HAP-1 (cell line): ENCODE measurements around the gene ATP10A.

Experiments used
- DNase-seq, 2 experiments: peaks; one replicate each; pipeline ENCODE4 v3.0.0-alpha.2; 2016 to 2020; ENCODE audit warnings: low spot score in 2 of 2
- H3K27me3 ChIP-seq: fragments of 250-450 bp; sonication (Bioruptor Pico); 2 replicates; pipeline ENCODE4 v1.5.1; 2020; ENCODE audit warnings: low read depth, mild to moderate bottlenecking, moderate library complexity
- H3K36me3 ChIP-seq: fragments of 250-450 bp; sonication (Bioruptor Pico); replicated peaks from 2 replicates; pipeline ENCODE4 v1.5.1; 2020; ENCODE audit warnings: mild to moderate bottlenecking
- H3K4me1 ChIP-seq: fragments of 250-450 bp; sonication (Bioruptor Pico); 2 replicates; pipeline ENCODE4 v1.5.1; 2020; ENCODE audit warnings: mild to moderate bottlenecking
- H3K4me3 ChIP-seq: fragments of 250-450 bp; sonication (Bioruptor Pico); 2 replicates; pipeline ENCODE4 v1.5.1; 2020; ENCODE audit warnings: mild to moderate bottlenecking, moderate library complexity
- H3K9me3 ChIP-seq: fragments of 250-450 bp; sonication (Bioruptor Pico); 2 replicates; pipeline ENCODE4 v1.5.1; 2020; ENCODE audit warnings: mild to moderate bottlenecking, moderate library complexity
- in situ Hi-C: fragments of 300-500 bp; cut with MboI; formaldehyde crosslinking; loops from 3 replicates; pipeline ENCODE4 v1.14.3; 2020; ENCODE audit warnings: low sequenced_read_pairs, inconsistent platforms, mixed read lengths

The ATP10A gene

DNA sequence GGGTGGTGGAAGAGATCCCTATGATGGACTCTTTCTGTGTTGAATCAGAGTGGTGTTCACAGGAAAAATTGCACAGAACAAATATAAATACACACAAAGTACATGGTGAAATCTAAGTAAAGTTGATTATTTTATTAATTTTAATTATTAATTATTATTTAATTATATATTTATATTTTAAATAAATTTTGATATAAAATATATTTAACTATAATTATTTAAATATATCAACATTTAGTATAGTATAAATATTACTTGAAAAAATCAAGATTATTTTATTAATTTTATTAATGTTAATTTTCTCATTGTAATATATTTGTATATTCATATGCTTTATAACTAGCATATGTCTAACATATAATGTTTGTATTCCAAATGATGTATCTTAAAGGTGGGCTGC is 11.3 kb upstream of the ATP10A start:
- Histone ChIP-seq H3K27me3 (no peaks in the 10 kb centered on the region), H3K4me3 (no peak overlapping the region), H3K9me3 (no peaks in the 10 kb centered on the region), H3K4me1 (no peaks in the 10 kb centered on the region), H3K36me3 (no peaks in the 10 kb centered on the region)
- DNase-seq, result no peak
- in situ Hi-C loops, result no loop called here

DNA sequence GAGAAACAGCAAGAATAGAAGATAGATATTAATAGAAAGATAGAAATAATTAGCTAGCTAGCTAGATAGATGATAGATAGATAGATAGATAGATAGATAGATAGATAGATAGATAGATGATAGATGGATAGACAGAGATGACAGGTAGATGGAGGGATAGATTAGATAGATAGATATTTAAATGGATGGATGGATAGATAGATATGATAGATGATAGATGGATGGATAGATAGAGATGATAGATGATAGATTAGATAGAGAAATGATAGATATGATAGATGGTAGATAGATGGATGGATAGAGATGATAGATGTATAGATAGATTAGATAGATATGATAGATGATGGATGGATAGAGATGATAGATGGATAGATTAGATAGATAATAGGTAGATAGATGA is 8.3 kb upstream of the ATP10A start:
- no peaks in the 10 kb centered on the region for H3K27me3 ChIP-seq
- H3K4me1 ChIP-seq, result no peaks in the 10 kb centered on the region
- H3K36me3 ChIP-seq, result no peaks in the 10 kb centered on the region
- no peaks in the 10 kb centered on the region for H3K9me3 ChIP-seq
- H3K4me3 ChIP-seq, result no peak overlapping the region
- DNase-seq, result no peak
- in situ Hi-C loops, result no loop called here

DNA sequence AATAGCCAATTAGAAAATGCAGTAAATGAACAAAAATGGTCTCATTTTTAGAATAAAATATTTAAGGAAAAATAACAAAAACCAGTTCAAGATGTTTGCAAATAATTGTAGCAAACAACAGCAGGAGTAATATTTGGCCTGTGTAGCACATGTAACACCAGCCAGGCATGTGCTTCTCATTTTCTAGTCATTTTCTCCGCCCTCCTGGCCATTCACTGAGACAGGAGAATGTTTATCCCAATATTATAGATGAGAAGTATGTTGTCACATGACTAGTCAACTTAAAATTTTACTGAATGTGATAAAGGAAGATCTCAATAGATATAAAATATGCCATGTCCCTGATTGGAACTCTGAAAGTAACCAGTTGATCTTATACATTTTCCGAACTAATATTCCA is 7.8 kb upstream of the ATP10A start:
- DNase-seq, result no peak
- H3K4me1 ChIP-seq, result no peaks in the 10 kb centered on the region
- H3K9me3 ChIP-seq, result no peaks in the 10 kb centered on the region
- no peaks in the 10 kb centered on the region for H3K27me3 ChIP-seq
- H3K4me3 ChIP-seq, result no peak overlapping the region
- H3K36me3 ChIP-seq, result no peaks in the 10 kb centered on the region
- in situ Hi-C loops, result no loop called here

DNA sequence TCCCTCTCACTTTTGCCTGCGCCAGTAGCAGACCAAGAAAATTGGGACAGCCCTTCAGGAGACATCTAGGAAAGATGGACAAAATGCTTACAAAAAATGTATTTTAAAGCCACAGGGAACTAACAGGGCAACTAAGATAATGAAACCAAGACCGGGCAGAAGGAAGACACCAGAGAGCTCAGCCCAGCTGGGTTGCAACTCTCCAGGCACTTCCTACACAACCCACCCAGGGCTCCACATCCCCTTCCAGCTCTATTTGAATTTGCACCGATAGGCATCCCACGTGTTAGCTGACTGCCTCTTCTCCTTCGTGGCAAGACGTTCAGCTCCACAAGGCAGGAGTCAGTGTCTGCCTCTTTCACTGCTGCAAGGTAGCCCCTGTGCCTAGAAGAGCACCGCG is 6.6 kb upstream of the ATP10A start:
- no peaks in the 10 kb centered on the region for H3K4me1 ChIP-seq
- H3K27me3 ChIP-seq, result no peaks in the 10 kb centered on the region
- in situ Hi-C loops, result no loop called here
- H3K36me3 ChIP-seq, result no peaks in the 10 kb centered on the region
- H3K9me3 ChIP-seq, result no peaks in the 10 kb centered on the region
- DNase-seq, result no peak
- no peak overlapping the region for H3K4me3 ChIP-seq

DNA sequence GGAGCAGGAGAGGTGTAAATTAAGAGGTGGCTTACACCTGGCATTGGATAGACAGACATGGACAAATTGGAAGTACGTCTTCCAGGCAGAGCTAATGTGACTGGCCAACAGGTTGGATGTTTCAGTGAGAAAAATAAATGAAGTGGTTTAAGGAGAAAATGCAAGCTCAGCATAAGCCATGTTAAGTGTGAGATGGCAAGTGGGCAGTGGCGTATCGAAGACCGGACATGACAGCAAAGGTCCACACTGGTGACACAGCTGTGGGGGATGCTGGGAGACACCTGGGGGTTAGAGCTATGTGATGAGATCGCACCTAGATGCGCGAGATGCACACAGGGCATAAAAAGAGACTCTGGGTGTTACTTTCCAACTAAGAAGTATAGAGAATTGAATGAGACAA is 3.7 kb upstream of the ATP10A start:
- DNase-seq, result no peak
- in situ Hi-C loops, result no loop called here

DNA sequence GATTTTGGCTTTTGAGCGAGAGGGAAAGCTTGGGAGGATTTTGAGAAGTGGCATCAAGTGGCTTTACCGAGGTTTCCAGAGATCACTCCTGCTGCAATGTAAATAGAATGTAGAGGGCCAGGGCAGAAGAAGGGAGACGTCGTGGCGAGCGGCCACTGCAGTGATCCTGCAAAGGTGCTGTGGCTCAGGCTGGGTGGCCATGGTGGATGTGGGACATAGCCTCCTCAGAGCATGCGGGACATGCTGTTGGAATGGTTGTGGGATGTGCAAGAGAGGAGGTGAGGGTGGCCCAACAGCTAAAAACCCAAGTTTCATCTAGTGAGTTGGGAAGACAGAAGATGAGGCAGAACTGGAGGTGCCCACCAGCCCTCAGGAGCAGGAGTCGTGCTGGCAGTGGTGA is 3.1 kb upstream of the ATP10A start:
- Histone ChIP-seq H3K4me3 (no peak overlapping the region), H3K36me3 (no peaks in the 10 kb centered on the region), H3K27me3 (no peaks in the 10 kb centered on the region), H3K9me3 (no peaks in the 10 kb centered on the region), H3K4me1 (peaks cover 5% of the 10 kb centered on the region)
- DNase-seq, result no peak
- in situ Hi-C loops, result no loop called here

More for the DNA sequence above, 3.7 kb upstream of the ATP10A start:
- Histone ChIP-seq H3K4me1 (peaks cover 5% of the 10 kb centered on the region), H3K4me3 (no peak overlapping the region), H3K36me3 (no peaks in the 10 kb centered on the region), H3K9me3 (no peaks in the 10 kb centered on the region), H3K27me3 (no peaks in the 10 kb centered on the region)

DNA sequence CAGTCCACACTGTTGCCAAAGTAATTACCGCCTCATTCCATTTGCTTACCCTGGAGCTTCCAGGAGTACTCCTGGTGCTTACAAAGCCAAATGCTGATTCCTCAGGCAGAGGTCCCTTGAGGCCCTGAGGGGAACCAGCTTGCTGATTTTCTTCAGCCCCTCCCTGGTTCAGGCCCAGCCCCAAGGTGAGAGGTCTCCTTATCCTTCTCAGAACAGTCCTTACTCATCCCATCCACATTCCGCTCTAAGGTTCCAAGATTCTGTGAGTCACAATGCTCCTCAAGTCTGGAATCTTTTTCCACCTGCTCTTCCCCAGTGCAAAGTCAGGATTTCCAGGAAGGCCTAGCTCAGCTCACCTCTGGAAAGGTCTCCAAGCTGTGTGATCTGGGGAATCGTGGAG is 1.8 kb upstream of the ATP10A start:
- Histone ChIP-seq H3K4me3 (no peak overlapping the region), H3K9me3 (no peaks in the 10 kb centered on the region), H3K4me1 (peaks cover 13% of the 10 kb centered on the region), H3K27me3 (no peaks in the 10 kb centered on the region), H3K36me3 (peaks cover 7% of the 10 kb centered on the region; the same call in 1 of the 2 replicates)
- no peak for DNase-seq
- in situ Hi-C loops, result no loop called here

DNA sequence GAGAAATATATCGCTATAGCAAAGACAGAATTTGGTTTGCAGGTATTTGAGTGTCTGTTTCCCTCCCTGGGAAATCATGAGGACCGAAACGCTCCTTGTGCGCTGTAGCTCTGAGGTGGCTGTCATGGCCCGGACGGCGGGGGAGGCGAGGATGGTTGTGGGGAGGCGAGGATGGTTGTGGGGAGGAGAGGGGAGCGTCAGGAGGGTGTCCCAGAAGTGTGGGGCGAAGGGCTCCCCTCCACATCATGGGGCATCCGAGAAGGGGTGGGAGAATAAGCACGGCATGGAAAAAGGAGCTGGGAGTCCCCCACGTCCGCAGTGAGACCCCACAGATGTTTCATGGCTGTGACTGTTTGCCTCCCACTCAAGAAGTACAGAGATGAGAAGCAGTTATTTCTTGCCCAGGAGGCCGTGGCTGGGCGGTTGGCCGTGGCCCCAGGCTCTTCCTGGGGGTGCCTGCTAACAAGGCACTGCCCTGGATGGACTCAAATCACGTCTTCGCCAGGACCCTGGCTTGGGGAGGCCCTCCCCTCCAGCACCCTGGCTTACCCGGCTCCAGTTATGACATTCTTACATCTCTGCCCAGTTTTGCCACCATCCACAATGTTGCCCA is 947 bp upstream of the ATP10A start:
- H3K36me3 ChIP-seq, result peaks cover 7% of the 10 kb centered on the region; the same call in 1 of the 2 replicates
- peak overlapping the region; percentile 54 for H3K4me3 ChIP-seq
- H3K4me1 ChIP-seq, result peaks cover 20% of the 10 kb centered on the region
- H3K9me3 ChIP-seq, result no peaks in the 10 kb centered on the region
- in situ Hi-C loops, result no loop called here
- no peak for DNase-seq
- no peaks in the 10 kb centered on the region for H3K27me3 ChIP-seq

DNA sequence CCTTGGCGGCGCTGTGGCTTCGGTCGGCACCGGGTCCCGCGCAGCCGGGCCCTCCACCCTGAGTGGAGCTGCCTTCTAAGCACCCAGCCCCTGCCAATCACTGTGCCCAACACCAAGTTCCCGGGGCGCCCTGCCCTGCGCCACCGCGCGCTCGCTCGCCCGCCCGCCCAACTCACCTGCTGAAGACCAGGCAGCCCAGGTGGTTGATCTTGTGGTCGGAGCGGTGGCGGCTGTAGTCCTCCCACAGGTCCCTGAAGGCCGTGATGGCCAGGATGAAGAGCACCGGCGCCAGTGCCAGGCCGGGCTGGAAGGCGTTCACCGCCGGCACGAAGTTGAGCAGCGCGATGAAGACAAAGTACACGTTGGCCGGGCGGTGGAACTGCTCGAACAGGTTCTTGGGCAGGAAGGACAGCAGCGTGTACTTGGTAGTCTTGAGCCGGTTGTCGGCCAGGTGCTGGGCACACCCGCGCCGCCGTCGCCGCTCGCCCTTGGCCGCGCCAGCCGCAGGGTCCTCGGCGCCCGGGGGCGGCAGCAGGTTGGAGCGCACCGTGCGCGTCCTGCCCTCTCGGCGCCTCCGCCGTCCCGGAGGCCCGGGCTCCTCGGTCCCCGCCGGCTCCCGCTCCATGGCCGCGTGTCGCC is 536 bp downstream of the ATP10A start:
- Histone ChIP-seq H3K4me1 (peaks cover 23% of the 10 kb centered on the region), H3K9me3 (no peaks in the 10 kb centered on the region), H3K4me3 (peak overlapping the region; percentile 68), H3K36me3 (peaks cover 14% of the 10 kb centered on the region; the same call in 1 of the 2 replicates), H3K27me3 (no peaks in the 10 kb centered on the region)
- in situ Hi-C loops, result no loop called here
- DNase-seq, result peak; percentile 15 to 35

DNA sequence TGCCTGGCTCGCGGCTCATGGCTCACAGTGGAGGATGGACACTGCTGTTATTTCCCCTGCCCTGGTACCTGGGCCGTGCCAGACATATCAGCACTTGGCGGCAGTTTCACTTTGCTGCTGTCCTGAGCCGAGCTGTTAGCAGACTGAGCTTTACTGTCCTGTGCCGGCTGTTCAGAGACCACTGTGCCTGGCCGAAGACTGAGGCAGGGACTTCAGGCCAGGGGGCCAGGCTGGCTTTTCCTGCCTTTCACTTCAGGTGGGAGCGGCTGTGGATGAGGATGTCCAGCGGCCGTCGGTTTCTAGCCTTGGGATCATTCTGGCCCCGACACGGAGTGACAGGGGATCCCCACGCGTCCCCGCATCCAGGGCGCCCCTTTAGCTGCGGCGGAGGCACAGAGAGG is 1.1 kb downstream of the ATP10A start:
- in situ Hi-C loops, result no loop called here
- Histone ChIP-seq H3K9me3 (no peaks in the 10 kb centered on the region), H3K4me1 (peaks cover 23% of the 10 kb centered on the region), H3K27me3 (no peaks in the 10 kb centered on the region), H3K4me3 (peak overlapping the region; percentile 68), H3K36me3 (peaks cover 16% of the 10 kb centered on the region)
- peak in 1 of 2 experiments; percentile 55 for DNase-seq

DNA sequence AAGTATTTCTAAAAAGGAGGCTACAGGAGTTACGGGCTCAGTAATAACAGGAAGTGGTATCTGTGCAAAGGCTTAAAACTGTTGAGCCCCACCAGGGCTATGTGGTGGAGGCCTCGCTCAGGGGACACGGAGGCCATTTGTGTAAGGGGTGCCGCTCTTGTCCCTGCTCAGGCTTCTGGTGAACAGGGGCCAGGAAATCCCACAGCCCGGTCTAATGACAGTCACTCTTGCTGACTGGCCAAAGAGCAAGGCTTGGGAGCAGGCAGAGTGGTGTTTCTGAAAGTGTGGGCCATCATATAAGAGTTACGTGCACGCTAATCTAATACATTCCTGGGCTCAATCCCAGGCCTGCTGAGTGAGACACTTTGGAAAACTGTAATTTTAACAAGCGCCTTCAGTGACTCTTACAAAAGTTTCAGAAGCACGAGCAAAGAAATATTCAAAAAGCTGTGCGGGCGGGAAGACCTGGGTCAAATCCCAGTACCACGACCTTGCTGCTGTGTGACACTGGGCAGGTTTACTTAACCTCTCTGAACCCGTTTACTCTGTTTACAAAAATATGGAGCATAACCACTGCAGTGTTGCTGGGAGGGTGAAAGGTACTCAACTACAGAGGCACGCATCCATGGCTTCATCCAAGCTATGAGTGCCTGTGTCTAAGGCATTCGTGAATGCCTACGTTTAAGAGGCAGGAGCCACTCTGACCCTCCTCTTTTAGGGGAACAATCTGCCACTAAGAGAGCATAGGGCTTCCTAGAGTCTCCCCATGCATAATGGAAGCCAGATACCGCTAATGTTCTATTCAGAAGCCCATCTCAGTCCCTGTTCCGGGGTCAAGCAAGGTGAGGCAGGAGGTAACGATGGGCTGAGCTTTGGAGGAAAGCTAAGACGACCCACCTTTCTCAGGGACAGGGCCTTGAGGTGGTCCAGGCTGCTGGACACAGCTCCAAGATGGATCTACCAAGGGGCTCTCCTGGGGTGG is 2.0 kb downstream of the ATP10A start:
- H3K4me1 ChIP-seq, result peaks cover 24% of the 10 kb centered on the region
- peaks cover 23% of the 10 kb centered on the region for H3K36me3 ChIP-seq
- in situ Hi-C loops, result no loop called here
- DNase-seq, result no peak
- H3K4me3 ChIP-seq, result peak overlapping the region; percentile 68
- no peaks in the 10 kb centered on the region for H3K27me3 ChIP-seq
- H3K9me3 ChIP-seq, result no peaks in the 10 kb centered on the region

DNA sequence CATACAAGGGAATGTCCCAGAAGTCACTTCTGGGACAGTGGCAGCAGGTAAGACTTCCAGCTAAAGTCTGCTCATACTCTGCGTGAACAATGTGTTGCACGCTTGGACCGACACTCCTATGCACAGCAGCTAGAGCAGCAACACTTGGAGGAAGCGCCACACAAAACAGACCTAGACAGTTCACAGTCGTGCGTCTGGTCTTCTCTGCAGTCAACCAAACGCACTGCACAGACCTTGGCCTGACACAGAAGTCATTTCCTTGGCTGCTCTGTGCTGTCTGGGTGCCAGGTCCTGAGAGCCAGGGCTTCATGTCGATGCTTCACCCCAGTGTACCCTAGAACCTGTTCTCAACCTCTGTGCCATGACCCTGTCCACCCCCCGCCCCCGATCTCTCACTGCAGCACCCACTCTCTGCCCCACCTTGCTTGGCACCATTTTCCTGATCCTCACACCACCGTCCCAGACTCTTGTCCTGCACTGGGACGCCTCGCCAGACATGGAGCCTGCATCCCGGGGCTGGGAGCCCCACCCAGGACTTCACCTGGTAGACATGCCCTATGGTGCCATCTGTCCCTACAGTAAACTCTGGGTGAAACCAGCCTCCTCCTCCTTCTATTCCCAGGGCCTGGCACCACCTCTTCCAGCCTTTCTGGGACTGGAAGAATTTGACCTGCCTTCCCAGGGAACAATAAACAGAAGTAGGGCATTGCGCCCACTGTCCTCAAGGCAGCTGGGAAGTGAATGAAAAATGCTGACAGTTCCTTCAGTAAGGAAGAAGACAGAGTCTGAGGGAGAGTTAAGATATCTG is 3.1 kb downstream of the ATP10A start:
- no peak for DNase-seq
- Histone ChIP-seq H3K36me3 (peaks cover 29% of the 10 kb centered on the region), H3K4me3 (peak overlapping the region; percentile 68), H3K4me1 (peaks cover 33% of the 10 kb centered on the region), H3K27me3 (no peaks in the 10 kb centered on the region), H3K9me3 (no peaks in the 10 kb centered on the region)
- in situ Hi-C loops, result no loop called here

DNA sequence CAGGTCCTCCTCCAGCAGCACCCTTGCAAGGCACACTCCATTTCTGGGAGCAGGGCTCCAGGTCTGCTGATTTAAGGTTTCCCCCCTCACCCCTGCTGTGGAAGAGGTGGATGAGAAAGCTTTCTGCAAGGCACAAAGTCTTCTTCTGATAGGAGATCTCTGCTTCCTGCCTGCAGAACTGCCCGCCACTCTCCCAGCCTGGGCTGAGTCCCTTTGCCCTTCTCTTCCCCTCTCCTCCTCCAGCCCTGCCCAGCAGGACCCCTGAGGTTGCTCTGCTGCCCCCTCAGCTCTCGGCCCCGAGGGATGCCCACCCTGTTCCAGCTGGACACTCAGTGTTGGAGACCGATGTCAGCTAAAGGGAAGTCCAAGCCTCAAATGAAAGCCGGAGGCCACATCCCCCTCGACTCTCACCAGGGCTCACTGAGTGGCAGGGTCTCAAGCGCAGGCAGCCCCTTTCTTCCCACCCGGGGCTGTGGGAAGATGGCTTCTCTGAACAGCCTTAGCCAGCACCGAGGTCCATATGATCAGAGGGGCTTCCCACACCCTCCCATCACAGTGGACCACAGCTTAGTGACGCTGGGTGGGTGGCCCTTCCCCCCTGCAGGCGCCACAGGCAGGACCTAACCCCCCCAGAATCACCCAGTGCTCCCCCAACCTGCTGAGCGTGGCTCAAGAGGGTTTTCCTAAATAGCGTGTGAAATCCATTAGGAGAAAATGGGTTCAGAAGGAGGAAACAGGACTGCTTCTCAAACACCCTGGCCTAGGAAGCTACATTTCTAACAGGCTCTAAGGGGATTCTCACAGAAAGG is 4.0 kb downstream of the ATP10A start:
- Histone ChIP-seq H3K36me3 (peaks cover 29% of the 10 kb centered on the region), H3K9me3 (no peaks in the 10 kb centered on the region), H3K27me3 (no peaks in the 10 kb centered on the region), H3K4me3 (no peak overlapping the region), H3K4me1 (peaks cover 42% of the 10 kb centered on the region)
- in situ Hi-C loops, result no loop called here
- no peak for DNase-seq
